GM12801 (cell line): Measurements from ENCODE around the gene IL20RB.
A peak's percentile ranks its signal among the peaks of the same experiment; 100 is the strongest.

ENCODE experiments used
- CTCF ChIP-seq: IDR thresholded peaks from one replicate; pipeline ENCODE4 v1.5.1; 2011; ENCODE audit warnings: control low read depth; ENCODE audit not compliant: insufficient read length; ENCODE audit errors: extremely low read depth

The IL20RB gene

GRCh38 chr3:137020888-137021287 is 63.1 kb downstream of the IL20RB start:
- no peak for TF ChIP-seq CTCF

DNA sequence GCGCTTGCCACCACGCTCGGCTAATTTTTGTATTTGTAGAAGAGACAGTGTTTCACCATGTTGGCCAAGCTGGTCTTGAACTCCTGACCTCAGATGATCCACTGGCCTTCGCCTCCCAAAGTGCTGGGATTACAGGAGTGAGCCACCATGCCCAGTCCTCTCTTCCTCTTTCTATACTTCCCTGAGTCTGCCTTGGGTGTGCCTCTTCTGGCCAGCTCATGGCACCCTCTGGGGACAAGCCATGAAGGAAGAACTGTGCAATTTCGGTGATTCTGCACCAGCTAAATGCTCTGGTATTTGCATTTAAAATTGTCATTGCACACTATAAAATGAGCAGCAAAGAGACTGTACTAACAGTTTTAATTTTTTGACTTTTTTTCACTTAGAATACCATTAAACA is 66.6 kb downstream of the IL20RB start:
- TF ChIP-seq CTCF, result no peak

- no peak for TF ChIP-seq CTCF
Measured at GRCh38 chr3:137026701-137027100, 68.9 kb downstream of the IL20RB start.

- peak; percentile 31 for TF ChIP-seq CTCF
Measured at GRCh38 chr3:137032465-137033120, 74.8 kb downstream of the IL20RB start.

GRCh38 chr3:137035631-137036030 is 77.8 kb downstream of the IL20RB start:
- TF ChIP-seq CTCF, result no peak

DNA sequence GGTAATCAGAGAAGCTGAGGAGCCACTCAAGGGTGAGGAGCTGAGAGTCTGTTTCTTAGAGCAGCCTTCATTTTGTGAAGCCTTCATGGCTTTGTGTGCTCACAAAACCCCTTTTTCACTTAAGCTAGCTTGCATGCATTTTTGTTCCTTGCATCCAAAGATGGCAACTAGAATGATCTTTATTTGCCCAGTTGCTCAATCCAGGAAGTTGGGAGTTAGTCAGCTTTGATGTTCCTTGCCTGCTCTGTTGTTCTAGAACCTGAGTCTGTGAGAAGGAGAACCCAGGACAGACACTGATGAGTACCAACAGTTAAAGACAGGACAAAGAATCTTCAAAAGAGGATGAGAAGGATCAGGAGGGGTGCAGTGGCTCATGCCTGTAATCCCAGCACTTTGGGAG is 81.8 kb downstream of the IL20RB start:
- TF ChIP-seq CTCF, result no peak

DNA sequence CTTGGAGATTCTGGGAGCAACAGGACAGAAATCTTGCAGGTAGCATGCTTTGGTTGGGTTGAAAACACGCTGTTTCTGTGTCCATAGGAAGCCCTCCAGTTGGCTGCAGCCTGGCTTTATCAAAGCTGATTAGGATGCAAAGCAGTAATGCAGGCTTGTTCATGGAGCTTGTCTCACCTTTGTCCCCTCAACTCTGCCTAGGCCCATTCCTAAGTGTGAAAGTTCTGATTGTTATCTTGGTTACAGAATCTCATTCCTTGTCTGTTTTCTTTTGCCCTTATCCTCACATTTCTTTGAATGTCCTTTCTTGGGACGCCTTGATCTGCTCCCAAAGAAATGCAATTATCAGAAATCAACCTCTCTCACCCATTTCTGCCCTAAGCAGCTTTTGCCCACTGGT is 83.5 kb downstream of the IL20RB start:
- TF ChIP-seq CTCF, result no peak
